CD4-positive, alpha-beta T cell treated with Interleukin-21 for 1 hour (primary cell): Measurements from ENCODE around the gene CYP24A1.

Experiments
- DNase-seq: peaks from one replicate; pipeline ENCODE4 v3.0.0-alpha.2; 2020

The CYP24A1 gene

DNA sequence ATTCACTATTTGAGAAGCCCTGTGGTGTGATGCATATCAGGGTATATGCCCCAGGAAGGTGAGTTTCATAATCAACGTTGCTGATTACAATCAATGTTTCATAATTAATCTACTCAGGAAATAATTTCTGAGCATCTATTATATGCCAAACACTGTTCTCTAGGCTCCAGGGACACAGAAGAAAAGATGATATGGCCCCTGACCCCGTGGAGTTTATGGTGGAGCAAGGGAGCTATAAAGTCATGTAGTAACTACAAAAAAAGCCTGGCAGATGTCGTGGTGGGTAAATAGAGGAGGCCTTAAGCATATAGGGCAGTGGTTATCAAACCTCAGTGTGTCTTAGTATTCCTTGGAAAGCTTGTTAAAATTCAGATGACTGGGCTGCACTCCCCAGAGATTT, 63.3 kb downstream of the CYP24A1 start:
- DNase-seq: no peak

DNA sequence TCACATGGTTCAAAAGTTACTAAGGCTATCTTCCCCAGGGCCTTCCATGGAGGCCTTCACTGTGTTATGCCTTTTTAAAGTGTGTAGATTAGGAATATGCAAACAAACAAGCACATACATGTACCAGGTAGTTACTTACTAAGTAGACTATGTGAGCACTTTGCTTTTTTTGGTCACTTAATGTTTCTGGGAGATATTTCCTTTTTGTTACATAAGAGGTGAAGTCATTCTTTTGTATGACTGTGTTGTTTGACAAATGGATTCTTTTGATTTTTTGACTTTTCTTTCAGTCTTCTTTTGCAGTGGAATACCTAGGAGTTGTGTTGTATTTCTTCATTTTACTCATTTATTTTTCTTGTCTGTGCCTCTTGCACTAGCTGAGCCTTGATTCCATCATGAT, 63.7 kb downstream of the CYP24A1 start:
- no peak for DNase-seq

GRCh38 chr20:54108817-54109216, 65.0 kb downstream of the CYP24A1 start:
- no peak for DNase-seq

- no peak for DNase-seq
These were observed 65.5 kb downstream of the CYP24A1 start for GRCh38 chr20:54108326-54108642.

GRCh38 chr20:54107600-54108325, 66.0 kb downstream of the CYP24A1 start:
- no peak for DNase-seq

- DNase-seq: no peak
These were observed 66.6 kb downstream of the CYP24A1 start for GRCh38 chr20:54107181-54107580.

DNA sequence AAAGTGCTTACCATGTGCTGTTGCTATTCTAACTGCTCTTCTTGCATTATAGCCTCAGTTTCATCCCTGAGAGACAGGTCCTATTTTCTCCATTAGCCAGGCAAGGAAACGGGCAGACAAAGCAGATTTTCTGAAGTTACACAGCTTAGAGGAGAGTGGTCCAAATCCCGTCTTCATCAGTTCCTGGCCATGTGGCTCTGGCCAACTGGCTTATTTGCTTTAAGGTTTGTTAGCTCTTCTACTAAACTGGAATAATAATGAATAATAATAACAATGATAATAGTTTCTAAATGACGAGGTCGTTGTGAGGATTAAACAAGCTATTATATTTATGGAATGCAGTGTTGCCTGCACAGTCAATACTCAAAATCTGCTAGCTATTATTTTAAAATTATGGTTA, 67.6 kb downstream of the CYP24A1 start:
- no peak for DNase-seq

- no peak for DNase-seq
These were observed 68.1 kb downstream of the CYP24A1 start for GRCh38 chr20:54105653-54106052.

- no peak for DNase-seq
These were observed 69.0 kb downstream of the CYP24A1 start for GRCh38 chr20:54104781-54105180.

DNA sequence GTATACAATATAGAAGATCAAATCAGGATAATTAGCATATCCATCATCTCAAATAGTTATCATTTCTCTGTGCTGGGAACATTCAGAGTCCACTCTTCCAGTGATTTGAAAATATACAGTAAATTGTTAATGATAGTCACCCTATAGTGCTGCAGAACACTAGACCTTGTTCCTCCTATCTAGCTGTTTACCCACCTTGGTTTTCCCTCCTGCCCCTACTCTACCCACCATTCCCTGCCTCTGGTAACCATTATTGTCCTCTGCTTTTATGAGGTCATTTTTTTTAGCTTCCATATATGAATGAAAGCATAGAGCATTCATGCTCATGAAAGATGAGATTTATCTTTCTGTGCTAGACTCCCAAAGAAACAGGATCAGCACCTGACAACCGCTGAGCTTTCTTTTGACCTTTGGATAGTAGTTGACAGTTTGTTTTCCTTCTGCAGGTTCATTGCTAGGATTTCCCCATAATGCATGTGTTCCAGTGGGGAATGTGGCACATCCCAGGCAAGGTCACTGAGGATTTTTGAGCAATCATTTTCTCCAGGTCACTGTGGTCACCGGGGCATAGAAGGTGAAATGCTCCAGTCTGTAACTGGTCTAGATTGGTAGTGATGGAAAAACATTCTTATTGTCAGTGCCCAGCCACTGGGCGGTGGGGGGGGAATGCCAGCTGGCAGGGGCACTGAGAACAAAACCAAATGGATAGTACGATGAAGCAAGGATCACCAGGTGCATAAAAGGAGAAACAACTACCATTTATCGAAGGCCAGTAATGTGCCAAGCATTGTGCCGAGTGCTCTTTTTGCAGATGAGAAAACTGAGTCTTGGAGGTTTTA, 69.8 kb downstream of the CYP24A1 start:
- DNase-seq: no peak
